ENCODE results near the gene CMTM7. TPM values are rescaled to one million over a fixed set of nuclear protein-coding genes. Genes with fewer than 3 reads are reported as not detected.

The CMTM7 gene
- total and polyA plus RNA-seq, 2 of the 8 experiments (the other 6 are each of a cell fraction or from before 2014, with no cell fraction given): 33.3 to 65.8 TPM

DNA sequence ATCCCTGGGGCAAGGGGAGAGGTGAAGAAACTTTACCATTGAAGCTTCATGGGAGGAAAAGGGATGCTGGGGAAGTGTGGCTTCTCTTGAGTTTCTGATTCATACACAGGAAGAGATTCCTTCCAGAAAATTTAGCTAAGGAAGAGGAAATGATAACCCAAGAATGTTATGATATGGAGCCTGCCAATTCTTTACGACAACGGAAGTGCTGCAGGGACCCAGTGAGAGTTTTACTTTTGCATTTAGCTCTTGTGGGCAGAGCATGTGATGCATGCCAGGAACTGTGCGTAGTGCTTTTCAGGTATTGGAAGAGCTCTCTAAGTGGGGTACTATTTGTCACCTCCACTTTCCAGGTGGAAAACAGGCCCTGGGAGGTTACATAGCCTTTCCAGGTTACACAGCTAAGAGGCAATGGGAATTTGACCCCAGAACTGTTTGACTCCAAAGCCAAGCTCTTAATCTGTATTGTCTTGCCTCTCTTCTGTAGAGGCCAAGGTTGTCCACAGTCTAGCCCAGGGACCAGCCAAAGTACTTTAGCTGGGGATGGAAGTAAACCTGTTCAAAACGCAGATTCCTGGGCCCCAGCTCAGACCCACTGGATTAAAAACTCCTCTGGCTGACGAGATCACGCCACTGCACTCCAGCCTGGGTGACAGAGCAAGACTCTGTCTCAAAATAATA lies 23.0 kb downstream of the CMTM7 start:
- Histone ChIP-seq H3K14ac (ENCODE audit: insufficient read length) (no peak overlapping the region), H3K79me1 (ENCODE audit: low read depth, low read length) (no peaks in the 10 kb centered on the region), H3K36me3 (ENCODE audit: control insufficient read depth in 2 of 4, insufficient read depth in 4 of 4, low read length in 3 of 4) (no peaks in the 10 kb centered on the region), H3K23me2 (ENCODE audit: low read depth, low read length) (no peaks in the 10 kb centered on the region; the same call in 1 of the 2 replicates), H4K5ac (ENCODE audit: insufficient read length, low read depth, low read length) (no peak overlapping the region), H3K4ac (replicated peaks; ENCODE audit: insufficient read length, low read depth, low read length) (no peak overlapping the region), H3K56ac (replicated peaks; ENCODE audit: insufficient read length, low read depth, low read length) (no peak overlapping the region), H3K18ac (ENCODE audit: extremely low read depth, low read length) (no peak overlapping the region), H2AFZ (ENCODE audit: low read length) (no peak overlapping the region), H3K27me3 (replicated peaks in 1 of 4; ENCODE audit: control insufficient read depth in 3 of 4, extremely low read depth in 1 of 4, insufficient read depth in 3 of 4, low read length in 3 of 4) (no peaks in the 10 kb centered on the region), H2BK20ac (ENCODE audit: low read length) (no peak overlapping the region), H3K4me3 (ENCODE audit: extremely low read depth in 1 of 4, insufficient read depth in 2 of 4, low read depth in 3 of 4, low read length in 4 of 4) (no peak overlapping the region), H4K20me1 (replicated peaks in 1 of 2; ENCODE audit: control insufficient read depth in 1 of 2, insufficient read depth in 2 of 2, low read length in 2 of 2) (peaks cover 0 to 1% of the 10 kb centered on the region in 2 experiments), H4K8ac (ENCODE audit: extremely low read depth, insufficient read depth, low read length) (no peak overlapping the region), H3K4me2 (ENCODE audit: insufficient read depth in 1 of 2, low read depth in 2 of 2, low read length in 2 of 2) (0 out of 4 replicates have a peak overlapping the region, but pooled peaks of 1 of the 2 experiments have one; percentile 35), H3K9me3 (ENCODE audit: insufficient read depth in 2 of 2, low read depth in 1 of 2, low read length in 1 of 2) (no peaks in the 10 kb centered on the region; a peak in 1 of 4 replicates), H2BK5ac (ENCODE audit: low read depth, low read length) (no peak overlapping the region), H3K27ac (ENCODE audit: low read depth, low read length) (no peak overlapping the region), H2BK12ac (ENCODE audit: low read depth, low read length) (no peak overlapping the region), H2AK5ac (ENCODE audit: low read depth, low read length) (no peak overlapping the region), H3K4me1 (replicated peaks in 1 of 4; ENCODE audit: control insufficient read depth in 3 of 4, insufficient read depth in 4 of 4, low read length in 3 of 4) (peaks cover 5 to 31% (median 17%) of the 10 kb centered on the region in 4 experiments; a peak in 6 of 7 replicates), H2BK120ac (replicated peaks; ENCODE audit: low read depth, low read length) (no peak overlapping the region), H3K23ac (ENCODE audit: insufficient read length) (no peak overlapping the region), H4K91ac (replicated peaks; ENCODE audit: insufficient read length, low read length) (no peak overlapping the region), H3K79me2 (ENCODE audit: control insufficient read depth in 1 of 2, insufficient read depth in 2 of 2, low read length in 2 of 2) (peaks cover 0 to 38% of the 10 kb centered on the region in 2 experiments; a peak in 3 of 4 replicates), H2BK15ac (ENCODE audit: low read length) (no peak overlapping the region), H3K9ac (replicated peaks in 1 of 4; ENCODE audit: extremely low read depth in 1 of 4, low read depth in 3 of 4, low read length in 3 of 4) (no peak overlapping the region)
- WGBS, 2 experiments (ENCODE audit: extremely low coverage in 1 of 2, insufficient coverage in 1 of 2, insufficient read length in 1 of 2, insufficient replicate concordance in 2 of 2, low coverage in 1 of 2, low lambda C conversion rate in 2 of 2, missing lambda C conversion rate in 1 of 2): 93% methylated on average over 6 of the region's 6 CpGs; no CpG with 5 or more reads in 1 of the 2 experiments
- peak; percentile 32 for FAIRE-seq
- ChIA-PET CTCF (ENCODE audit: partially characterized antibody) (interaction anchor here (0.8 to 8.2 kb wide), 10 partner anchors 9 to 73 kb away, joined by 3 to 47 read pairs (median 4); partner anchors contain the start of gene CMTM7), POLR2A (ENCODE audit: partially characterized antibody) (interaction anchor here (1.0 to 1.9 kb wide), 5 partner anchors 8 to 23 kb away, joined by 3 to 6 read pairs (median 5); partner anchors contain the start of gene CMTM7)
- no peak for DNase-seq (ENCODE audit: low read depth in 1 of 2, low spot score in 2 of 2)
- no peak for TF ChIP-seq CREB1 (IDR thresholded peaks at IDR 0.05)
- no peak for TF ChIP-seq NANOG (IDR thresholded peaks at IDR 0.05; ENCODE audit: insufficient read depth, low read depth, low read length, poor library complexity, severe bottlenecking)
- no peak for TF ChIP-seq SP2 (IDR thresholded peaks at IDR 0.05; ENCODE audit: low read length)
- no peak for TF ChIP-seq JUN (IDR thresholded peaks at IDR 0.05; ENCODE audit: low read depth, low read length)
- TF ChIP-seq TBP (IDR thresholded peaks at IDR 0.05; ENCODE audit: low read depth, low read length): no peak
- TF ChIP-seq SIRT6 (IDR thresholded peaks at IDR 0.05; ENCODE audit: low read length): no peak
- no peak for TF ChIP-seq CEBPB (IDR thresholded peaks at IDR 0.05; ENCODE audit: low read depth, low read length)
- no peak for TF ChIP-seq KDM5A (IDR thresholded peaks at IDR 0.05; ENCODE audit: low read length)
- TF ChIP-seq, protein P1, sequence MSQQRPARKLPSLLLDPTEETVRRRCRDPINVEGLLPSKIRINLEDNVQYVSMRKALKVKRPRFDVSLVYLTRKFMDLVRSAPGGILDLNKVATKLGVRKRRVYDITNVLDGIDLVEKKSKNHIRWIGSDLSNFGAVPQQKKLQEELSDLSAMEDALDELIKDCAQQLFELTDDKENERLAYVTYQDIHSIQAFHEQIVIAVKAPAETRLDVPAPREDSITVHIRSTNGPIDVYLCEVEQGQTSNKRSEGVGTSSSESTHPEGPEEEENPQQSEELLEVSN (IDR thresholded peaks at IDR 0.05): no peak
- TF ChIP-seq SIN3A (conservative IDR thresholded peaks at IDR 0.05 in 1 of 2, IDR thresholded peaks at IDR 0.05 in 1 of 2; ENCODE audit: low read depth in 1 of 2, low read length in 2 of 2): no peak
- TF ChIP-seq KDM4A (IDR thresholded peaks at IDR 0.05; ENCODE audit: low read depth, low read length, severe bottlenecking): no peak
- TF ChIP-seq EGR1 (IDR thresholded peaks at IDR 0.05; ENCODE audit: borderline replicate concordance, low read depth, low read length): no peak
- no peak for TF ChIP-seq SIX5 (IDR thresholded peaks at IDR 0.05; ENCODE audit: low read depth, low read length)
